NB4 (cell line): ENCODE measurements around the gene TMEM41A.
"Not testable (repeated sequence)": the region's sequence is repeated elsewhere in the genome, so short reads cannot be mapped to it uniquely, and the experiment has no call there.

ENCODE experiments used
- DNase-seq: peaks from one replicate; pipeline ENCODE4 v3.0.0; 2010; ENCODE audit warnings: low read depth
- H3K4me3 ChIP-seq: one replicate; pipeline ENCODE4 v1.5.1; 2011; ENCODE audit warnings: mild to moderate bottlenecking, low read depth, low read length, moderate library complexity
- CTCF ChIP-seq: IDR thresholded peaks from one replicate; pipeline ENCODE4 v1.5.1; 2012; ENCODE audit warnings: low read depth, low read length
- MYC ChIP-seq: IDR thresholded peaks from 2 replicates; pipeline ENCODE4 v1.6.1; 2011; ENCODE audit warnings: low read depth, low read length
- POLR2A ChIP-seq: IDR thresholded peaks from 2 replicates; pipeline ENCODE4 v1.6.1; 2011; ENCODE audit warnings: mild to moderate bottlenecking; ENCODE audit not compliant: insufficient read length; ENCODE audit errors: extremely low read depth
- TF ChIP-seq, protein P1 (sequence below): IDR thresholded peaks from 2 replicates; pipeline ENCODE4 v1.6.1; 2011; ENCODE audit warnings: low read depth, low read length

Gene TMEM41A

GRCh38 chr3:185457376-185457775, 41.5 kb downstream of the TMEM41A start:
- TF ChIP-seq POLR2A (no peak), MYC (no peak), CTCF (no peak)
- TF ChIP-seq, protein P1, sequence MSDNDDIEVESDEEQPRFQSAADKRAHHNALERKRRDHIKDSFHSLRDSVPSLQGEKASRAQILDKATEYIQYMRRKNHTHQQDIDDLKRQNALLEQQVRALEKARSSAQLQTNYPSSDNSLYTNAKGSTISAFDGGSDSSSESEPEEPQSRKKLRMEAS, result no peak
- no peak for DNase-seq
- no peak overlapping the region for H3K4me3 ChIP-seq

DNA sequence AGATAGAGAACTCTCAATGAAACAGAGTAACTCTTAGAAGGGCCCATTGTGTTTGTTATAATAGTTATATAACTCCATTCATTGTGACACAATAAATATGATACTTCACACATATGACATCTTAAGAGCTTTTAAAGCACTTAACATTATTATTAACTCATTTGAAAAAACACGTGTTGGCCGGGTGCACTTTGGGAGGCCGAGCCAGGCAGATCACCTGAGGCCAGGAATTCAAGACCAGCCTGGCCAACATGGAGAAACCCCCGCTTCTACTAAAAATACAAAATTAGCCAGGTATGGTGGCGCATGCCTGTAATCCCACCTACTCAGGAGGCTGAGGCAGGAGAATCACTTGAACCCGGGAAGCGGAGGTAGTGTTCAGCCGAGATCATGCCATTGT, 47.4 kb downstream of the TMEM41A start:
- DNase-seq, H3K4me3 ChIP-seq: not testable (repeated sequence)

- H3K4me3 ChIP-seq, result no peak overlapping the region
- DNase-seq, result no peak
- no peak for TF ChIP-seq MYC
Measured at GRCh38 chr3:185448107-185448506, 50.7 kb downstream of the TMEM41A start.

- no peak for DNase-seq
- TF ChIP-seq CTCF (no peak), MYC (no peak), POLR2A (no peak)
- TF ChIP-seq, protein P1, result no peak
- H3K4me3 ChIP-seq, result no peak overlapping the region
Measured at GRCh38 chr3:185444329-185444728, 54.5 kb downstream of the TMEM41A start.

- TF ChIP-seq CTCF (no peak), MYC (no peak), POLR2A (no peak)
- TF ChIP-seq, protein P1, result no peak
- no peak overlapping the region for H3K4me3 ChIP-seq
- DNase-seq, result no peak
Measured at GRCh38 chr3:185442031-185442430, 56.8 kb downstream of the TMEM41A start.

- DNase-seq, result no peak
- H3K4me3 ChIP-seq, result no peak overlapping the region
- TF ChIP-seq CTCF (no peak), MYC (no peak), POLR2A (no peak)
- TF ChIP-seq, protein P1, result no peak
Measured at GRCh38 chr3:185439745-185440466, 58.9 kb downstream of the TMEM41A start.
